Measurements from ENCODE around the gene ESM1.

Gene ESM1

DNA sequence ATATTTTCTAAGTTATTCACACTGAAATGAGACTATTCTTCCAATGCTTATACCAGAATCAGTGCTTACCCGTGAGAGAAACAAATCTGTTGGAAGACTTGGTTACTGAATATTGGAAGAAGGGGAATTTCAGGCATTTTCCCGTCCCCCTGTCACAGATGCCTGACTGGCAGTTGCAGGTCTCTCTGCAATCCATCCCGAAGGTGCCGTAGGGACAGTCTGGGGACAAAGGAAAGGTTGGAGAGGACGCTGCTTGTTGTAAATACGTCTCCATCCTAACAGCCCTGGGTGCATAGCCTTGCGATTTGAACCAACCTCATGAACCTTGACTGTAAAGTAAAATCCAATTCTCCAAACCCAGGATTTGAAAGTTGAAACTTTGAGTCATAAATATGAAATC is 3.5 kb downstream of the ESM1 start:
- DNase-seq (ENCODE audit: low read depth): no peak

- no peak for DNase-seq (ENCODE audit: low read depth)
These were observed 9.7 kb downstream of the ESM1 start for GRCh38 chr5:54975701-54976100.

- no peak for DNase-seq (ENCODE audit: low read depth)
These were observed 15.3 kb downstream of the ESM1 start for GRCh38 chr5:54969856-54970828.

DNA sequence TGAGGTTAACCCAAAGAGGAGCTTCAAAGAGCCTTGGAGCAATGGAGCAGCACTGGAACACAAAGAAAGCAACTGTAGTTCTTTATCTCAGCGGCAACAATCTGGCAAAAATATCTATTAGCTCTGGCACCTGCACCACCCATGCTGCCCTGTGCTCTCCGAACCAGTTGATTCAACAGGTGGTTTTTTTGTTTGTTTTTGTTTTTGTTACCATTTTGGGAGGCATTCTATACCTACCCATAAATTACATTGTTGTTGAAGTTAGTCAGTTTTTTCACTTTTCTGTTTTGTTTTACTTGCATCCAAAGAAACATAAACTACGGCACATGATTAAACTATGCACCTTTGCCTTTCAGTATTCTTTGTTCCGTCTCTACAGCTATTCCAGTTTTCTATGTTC is 16.2 kb downstream of the ESM1 start:
- no peak for DNase-seq (ENCODE audit: low read depth)

DNA sequence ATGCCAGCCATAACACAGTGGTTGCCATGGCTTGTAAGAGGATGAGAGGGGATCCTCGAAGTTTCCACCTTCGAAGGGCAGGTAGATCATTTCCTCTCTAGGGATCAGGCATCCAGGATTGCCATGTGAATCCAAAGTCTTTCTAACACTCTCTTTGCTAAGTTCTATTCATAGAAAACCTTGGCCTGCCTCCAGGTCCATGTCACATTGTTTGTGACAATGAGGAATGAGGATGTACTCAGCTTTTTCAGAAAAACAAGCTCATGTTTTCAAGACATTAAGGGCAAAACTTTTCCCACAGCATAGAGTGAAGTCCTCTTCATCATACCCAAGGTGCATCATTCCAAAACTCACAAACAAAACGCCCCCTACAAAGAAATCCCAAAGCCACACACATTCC is 19.6 kb downstream of the ESM1 start:
- no peak for DNase-seq (ENCODE audit: low read depth)

DNA sequence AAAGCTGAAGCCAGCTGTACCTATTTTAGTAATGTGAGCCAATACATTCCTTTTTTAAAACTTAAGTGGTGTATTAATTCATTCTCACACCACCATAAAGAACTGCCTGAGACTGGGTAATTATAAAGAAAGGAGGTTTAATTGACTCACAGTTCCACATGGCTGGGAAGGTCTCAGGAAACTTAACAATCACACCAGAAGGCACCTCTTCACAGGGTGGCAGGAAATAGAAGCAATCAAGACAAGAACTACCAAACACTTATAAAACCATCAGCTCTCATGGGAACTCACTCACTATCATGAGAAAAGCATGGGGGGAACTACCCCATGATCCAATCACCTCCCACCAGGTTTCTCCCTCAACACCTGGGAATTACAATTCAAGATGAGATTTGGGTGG is 21.0 kb downstream of the ESM1 start:
- DNase-seq (ENCODE audit: low read depth): no peak

DNA sequence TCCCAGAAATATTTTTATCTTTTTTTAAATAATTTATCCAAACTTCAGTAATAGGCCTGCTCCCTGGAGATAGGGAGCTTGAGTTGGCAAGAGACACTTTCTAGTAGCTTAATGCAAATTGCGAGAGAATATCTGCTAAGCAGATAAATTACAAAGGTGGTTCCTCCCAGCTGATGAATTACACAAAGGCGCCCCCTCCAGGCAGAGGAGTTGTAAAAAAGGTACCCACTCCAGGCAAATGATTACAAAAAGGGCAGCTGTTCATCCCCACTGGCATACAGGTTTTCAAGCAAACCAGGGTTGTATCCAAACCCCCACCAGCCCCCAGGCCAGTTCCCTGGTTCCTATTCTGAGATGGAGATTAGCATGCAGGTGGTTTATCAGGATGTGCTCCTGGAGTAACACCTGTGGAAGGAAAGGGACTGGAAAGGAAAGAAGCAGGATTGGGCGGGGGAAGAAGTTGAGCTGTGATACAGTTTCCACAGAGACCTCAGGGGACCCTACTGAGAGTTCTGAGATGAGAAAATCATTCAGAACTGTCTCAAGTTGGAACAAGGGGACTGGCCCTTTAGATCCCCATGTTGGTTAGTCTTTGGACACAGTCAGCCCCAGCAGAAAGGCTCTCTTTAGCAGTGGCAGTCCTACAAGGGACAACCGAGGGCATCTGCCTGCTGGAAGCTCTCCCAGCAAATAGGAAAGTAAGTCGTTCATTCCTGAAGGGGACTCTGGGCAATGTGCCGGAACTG is 25.5 kb downstream of the ESM1 start:
- DNase-seq (ENCODE audit: low read depth): no peak

GRCh38 chr5:54956922-54957321 is 28.5 kb downstream of the ESM1 start:
- DNase-seq (ENCODE audit: low read depth): no peak

DNA sequence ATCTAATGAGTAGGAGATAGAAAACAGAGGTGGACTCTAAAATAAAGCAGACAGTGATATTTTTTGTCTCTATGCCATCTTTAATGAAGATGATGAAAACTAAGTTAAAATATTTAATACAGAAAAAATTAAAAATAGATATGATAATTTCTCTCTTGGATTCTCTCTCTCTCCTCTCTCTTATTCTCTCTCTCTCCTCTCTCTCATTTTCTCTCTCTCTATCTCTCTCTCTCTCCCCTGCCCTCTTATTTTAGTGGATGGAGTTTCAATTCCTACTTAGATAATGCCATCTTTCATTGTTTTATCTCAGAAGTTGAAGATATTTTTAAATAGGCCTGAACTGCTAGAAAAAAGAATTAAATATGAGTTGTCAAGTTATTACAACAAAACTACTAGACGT is 38.2 kb downstream of the ESM1 start:
- DNase-seq (ENCODE audit: low read depth): no peak

DNA sequence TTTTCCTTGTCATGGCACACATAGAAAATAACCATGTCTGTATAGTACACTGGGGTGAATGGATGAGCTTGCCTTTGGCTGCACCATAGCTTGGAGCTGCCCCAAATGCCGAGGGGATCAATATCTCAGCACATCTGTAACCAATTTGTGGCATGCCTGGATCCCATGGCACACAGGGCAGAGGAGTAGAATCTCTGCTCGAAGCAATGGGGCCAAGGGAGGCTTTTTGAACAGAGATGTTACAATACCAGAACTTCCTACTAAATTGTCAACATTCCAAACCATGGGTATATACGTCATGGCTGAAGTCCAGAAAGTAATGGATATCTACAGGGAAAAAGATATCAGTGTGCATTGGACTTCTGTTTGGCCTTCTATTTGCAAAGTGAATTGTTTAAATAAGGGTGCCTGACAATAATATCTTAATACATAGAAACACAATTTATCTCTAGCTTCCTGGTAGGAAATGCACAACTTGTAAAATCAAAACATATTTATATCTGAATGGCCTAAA is 39.0 kb downstream of the ESM1 start:
- no peak for DNase-seq (ENCODE audit: low read depth)

DNA sequence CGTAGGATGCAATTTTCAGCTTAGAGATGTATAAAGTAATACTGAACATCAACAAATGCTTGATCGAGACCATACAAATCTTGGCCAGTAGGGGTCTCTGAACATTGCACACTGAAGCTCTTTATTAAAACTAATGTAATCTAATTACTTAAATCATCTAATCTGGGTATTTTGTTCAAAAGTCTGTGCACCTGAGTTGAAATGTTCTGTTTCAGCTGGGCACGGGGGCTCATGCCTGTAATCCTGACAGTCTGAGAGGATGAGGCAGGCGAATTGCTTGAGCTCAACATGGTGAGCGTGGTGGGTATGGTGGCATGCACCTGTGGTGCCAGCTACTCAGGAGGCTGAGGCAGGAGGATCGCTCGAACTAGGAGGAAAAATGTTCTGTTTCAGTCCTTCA is 41.0 kb downstream of the ESM1 start:
- DNase-seq (ENCODE audit: low read depth): no peak

GRCh38 chr5:54942064-54942778 is 43.2 kb downstream of the ESM1 start:
- no peak for DNase-seq (ENCODE audit: low read depth)

GRCh38 chr5:54936201-54936600 is 49.2 kb downstream of the ESM1 start:
- no peak for DNase-seq (ENCODE audit: low read depth)

DNA sequence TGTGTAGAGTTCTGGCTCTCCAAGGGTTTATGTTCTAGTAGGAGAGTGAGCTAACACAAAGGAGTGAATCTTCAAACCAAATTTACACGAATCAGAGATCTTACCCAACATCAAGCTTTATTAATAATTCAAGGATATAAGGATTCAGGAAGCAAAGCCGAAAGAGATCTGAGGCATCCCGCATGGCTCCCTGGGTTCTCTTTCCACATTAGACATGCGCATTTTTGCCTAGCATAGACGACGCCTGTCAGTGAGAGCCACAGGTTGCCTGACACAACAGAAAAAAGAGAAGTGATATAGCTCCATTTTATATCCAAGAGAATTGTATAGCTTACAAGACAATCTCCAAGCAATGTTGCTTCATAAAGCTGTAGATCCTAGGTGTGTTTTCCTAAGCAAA is 52.6 kb downstream of the ESM1 start:
- no peak for DNase-seq (ENCODE audit: low read depth)

GRCh38 chr5:54930736-54931135 is 54.7 kb downstream of the ESM1 start:
- DNase-seq (ENCODE audit: low read depth): no peak

Measured in CMK (cell line).